ENCODE data around the gene B3GNT8.

DNA sequence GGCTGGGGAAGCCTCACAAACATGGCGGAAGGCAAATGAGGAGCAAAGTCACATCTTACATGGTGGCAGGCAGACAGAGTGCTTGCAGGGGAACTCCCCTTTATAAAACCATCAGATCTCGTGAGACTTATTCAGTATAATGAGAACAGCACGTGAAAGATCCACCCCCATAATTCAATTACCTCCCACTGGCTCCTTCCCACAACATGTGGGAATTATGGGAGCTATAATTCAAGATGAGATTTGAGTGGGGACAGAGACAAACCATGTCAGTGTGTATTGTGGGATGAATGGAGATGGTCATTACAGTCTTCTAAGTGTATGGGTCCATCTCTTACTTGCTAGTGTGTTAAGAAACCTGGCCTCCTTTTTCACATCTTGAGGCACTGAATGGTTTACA, 25.2 kb downstream of the B3GNT8 start:
- TF ChIP-seq, protein P1, sequence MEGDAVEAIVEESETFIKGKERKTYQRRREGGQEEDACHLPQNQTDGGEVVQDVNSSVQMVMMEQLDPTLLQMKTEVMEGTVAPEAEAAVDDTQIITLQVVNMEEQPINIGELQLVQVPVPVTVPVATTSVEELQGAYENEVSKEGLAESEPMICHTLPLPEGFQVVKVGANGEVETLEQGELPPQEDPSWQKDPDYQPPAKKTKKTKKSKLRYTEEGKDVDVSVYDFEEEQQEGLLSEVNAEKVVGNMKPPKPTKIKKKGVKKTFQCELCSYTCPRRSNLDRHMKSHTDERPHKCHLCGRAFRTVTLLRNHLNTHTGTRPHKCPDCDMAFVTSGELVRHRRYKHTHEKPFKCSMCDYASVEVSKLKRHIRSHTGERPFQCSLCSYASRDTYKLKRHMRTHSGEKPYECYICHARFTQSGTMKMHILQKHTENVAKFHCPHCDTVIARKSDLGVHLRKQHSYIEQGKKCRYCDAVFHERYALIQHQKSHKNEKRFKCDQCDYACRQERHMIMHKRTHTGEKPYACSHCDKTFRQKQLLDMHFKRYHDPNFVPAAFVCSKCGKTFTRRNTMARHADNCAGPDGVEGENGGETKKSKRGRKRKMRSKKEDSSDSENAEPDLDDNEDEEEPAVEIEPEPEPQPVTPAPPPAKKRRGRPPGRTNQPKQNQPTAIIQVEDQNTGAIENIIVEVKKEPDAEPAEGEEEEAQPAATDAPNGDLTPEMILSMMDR (IDR thresholded peaks at IDR 0.05) = no peak
- TF ChIP-seq TCF7L2 (IDR thresholded peaks at IDR 0.05; ENCODE audit: low read depth, low read length) (no peak), POLR2AphosphoS5 (IDR thresholded peaks at IDR 0.05; ENCODE audit: low read depth, low read length) (no peak), SIN3A (IDR thresholded peaks at IDR 0.05; ENCODE audit: borderline replicate concordance, insufficient read depth, low read depth, low read length) (no peak)
- TF ChIP-seq, protein P2, sequence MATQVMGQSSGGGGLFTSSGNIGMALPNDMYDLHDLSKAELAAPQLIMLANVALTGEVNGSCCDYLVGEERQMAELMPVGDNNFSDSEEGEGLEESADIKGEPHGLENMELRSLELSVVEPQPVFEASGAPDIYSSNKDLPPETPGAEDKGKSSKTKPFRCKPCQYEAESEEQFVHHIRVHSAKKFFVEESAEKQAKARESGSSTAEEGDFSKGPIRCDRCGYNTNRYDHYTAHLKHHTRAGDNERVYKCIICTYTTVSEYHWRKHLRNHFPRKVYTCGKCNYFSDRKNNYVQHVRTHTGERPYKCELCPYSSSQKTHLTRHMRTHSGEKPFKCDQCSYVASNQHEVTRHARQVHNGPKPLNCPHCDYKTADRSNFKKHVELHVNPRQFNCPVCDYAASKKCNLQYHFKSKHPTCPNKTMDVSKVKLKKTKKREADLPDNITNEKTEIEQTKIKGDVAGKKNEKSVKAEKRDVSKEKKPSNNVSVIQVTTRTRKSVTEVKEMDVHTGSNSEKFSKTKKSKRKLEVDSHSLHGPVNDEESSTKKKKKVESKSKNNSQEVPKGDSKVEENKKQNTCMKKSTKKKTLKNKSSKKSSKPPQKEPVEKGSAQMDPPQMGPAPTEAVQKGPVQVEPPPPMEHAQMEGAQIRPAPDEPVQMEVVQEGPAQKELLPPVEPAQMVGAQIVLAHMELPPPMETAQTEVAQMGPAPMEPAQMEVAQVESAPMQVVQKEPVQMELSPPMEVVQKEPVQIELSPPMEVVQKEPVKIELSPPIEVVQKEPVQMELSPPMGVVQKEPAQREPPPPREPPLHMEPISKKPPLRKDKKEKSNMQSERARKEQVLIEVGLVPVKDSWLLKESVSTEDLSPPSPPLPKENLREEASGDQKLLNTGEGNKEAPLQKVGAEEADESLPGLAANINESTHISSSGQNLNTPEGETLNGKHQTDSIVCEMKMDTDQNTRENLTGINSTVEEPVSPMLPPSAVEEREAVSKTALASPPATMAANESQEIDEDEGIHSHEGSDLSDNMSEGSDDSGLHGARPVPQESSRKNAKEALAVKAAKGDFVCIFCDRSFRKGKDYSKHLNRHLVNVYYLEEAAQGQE (IDR thresholded peaks at IDR 0.05; ENCODE audit: insufficient read depth in 1 of 2, low read depth in 2 of 2, low read length in 1 of 2) = no peak
